Thymus (tissue), 11 donors: ENCODE data around the gene FHIT. TPM values are rescaled to one million over a fixed set of nuclear protein-coding genes. Genes with fewer than 3 reads are reported as not detected.

ENCODE experiments used
- DNase-seq, 9 donors: peaks; one replicate each; pipeline ENCODE4 v3.0.0-alpha.2; 2013; ENCODE audit warnings: low spot score in 9 of 9, low read depth in 6 of 9, missing footprints in 1 of 9
- H3K27ac ChIP-seq, 2 donors: one replicate each; pipeline ENCODE4 v1.5.1; 2013; ENCODE audit warnings: control low read depth in 1 of 2, low read depth in 1 of 2, low read length in 1 of 2, mild to moderate bottlenecking in 1 of 2, moderate library complexity in 1 of 2
- H3K27me3 ChIP-seq, 2 donors: one replicate each; pipeline ENCODE4 v1.5.1; 2013; ENCODE audit warnings: low read length in 1 of 2; ENCODE audit not compliant: control insufficient read depth in 2 of 2, insufficient read depth in 1 of 2
- H3K36me3 ChIP-seq, 2 donors: one replicate each; pipeline ENCODE4 v1.5.1; 2013; ENCODE audit warnings: low read length in 1 of 2, mild to moderate bottlenecking in 1 of 2, moderate library complexity in 1 of 2; ENCODE audit not compliant: control insufficient read depth in 2 of 2, insufficient read depth in 2 of 2
- H3K4me1 ChIP-seq, 2 donors: one replicate each; pipeline ENCODE4 v1.5.1; 2013; ENCODE audit warnings: low read length in 2 of 2; ENCODE audit not compliant: control insufficient read depth in 2 of 2, insufficient read depth in 2 of 2
- H3K4me3 ChIP-seq, 2 donors: one replicate each; pipeline ENCODE4 v1.5.1; 2013; ENCODE audit warnings: low read length in 2 of 2, control low read depth in 1 of 2, mild to moderate bottlenecking in 1 of 2
- H3K9me3 ChIP-seq, 2 donors: one replicate each; pipeline ENCODE4 v1.5.1; 2013; ENCODE audit warnings: low read length in 1 of 2, mild to moderate bottlenecking in 1 of 2; ENCODE audit not compliant: control insufficient read depth in 2 of 2, insufficient read depth in 1 of 2
- WGBS: extraction: QIAGEN DNeasy Blood & Tissue Kit; methylation state at CpG from one replicate; pipeline ENCODE4 v1.1.7; 2013; 5-methylcytosine and 5-hydroxymethylcytosine counted together
- polyA plus RNA-seq: library from polyadenylated mRNA; stranded (reverse); fragments of 200-250 nt; gene quantifications from one replicate; pipeline ENCODE4 v1.2.3, GENCODE V29; 2013
- total RNA-seq: library from RNA; stranded (reverse); fragments of 120-200 nt; gene quantifications from one replicate; pipeline ENCODE4 v1.2.4, GENCODE V29; 2013
- donor health status: healthy.

Gene FHIT
- total and polyA plus RNA-seq, 2 donors: 9.2 to 13.2 TPM

- no peaks in the 10 kb centered on the region for H3K36me3 ChIP-seq
- H3K9me3 ChIP-seq: no peaks in the 10 kb centered on the region
- WGBS: 96% methylated on average over 8 of the region's 8 CpGs
- DNase-seq: no peak
- H3K27me3 ChIP-seq: no peaks in the 10 kb centered on the region
- no peaks in the 10 kb centered on the region for H3K4me1 ChIP-seq
- no peak overlapping the region for H3K4me3 ChIP-seq
- H3K27ac ChIP-seq: no peak overlapping the region
Observed at GRCh38 chr3:60742606-60743145, 508.6 kb downstream of the FHIT start.

- Histone ChIP-seq H3K27me3 (no peaks in the 10 kb centered on the region), H3K36me3 (no peaks in the 10 kb centered on the region), H3K4me3 (no peak overlapping the region), H3K9me3 (no peaks in the 10 kb centered on the region), H3K4me1 (no peaks in the 10 kb centered on the region), H3K27ac (no peak overlapping the region)
- DNase-seq: no peak
- 98% methylated on average over 8 of the region's 8 CpGs for WGBS
Observed at GRCh38 chr3:60737633-60738399, 513.4 kb downstream of the FHIT start.

- 97% methylated on average over 9 of the region's 9 CpGs for WGBS
- no peak for DNase-seq
- no peaks in the 10 kb centered on the region for H3K27me3 ChIP-seq
- no peak overlapping the region for H3K4me3 ChIP-seq
- no peaks in the 10 kb centered on the region for H3K36me3 ChIP-seq
- no peak overlapping the region for H3K27ac ChIP-seq
- H3K9me3 ChIP-seq: no peaks in the 10 kb centered on the region
- no peaks in the 10 kb centered on the region for H3K4me1 ChIP-seq
Observed at GRCh38 chr3:60730371-60730770, 520.9 kb downstream of the FHIT start.

- 96% methylated on average over 6 of the region's 6 CpGs for WGBS
Observed at GRCh38 chr3:60729056-60729455, 522.2 kb downstream of the FHIT start.

GRCh38 chr3:60728006-60728405, 523.2 kb downstream of the FHIT start:
- H3K36me3 ChIP-seq: no peaks in the 10 kb centered on the region
- no peaks in the 10 kb centered on the region for H3K27me3 ChIP-seq
- no peak overlapping the region for H3K4me3 ChIP-seq
- DNase-seq: no peak
- H3K9me3 ChIP-seq: no peaks in the 10 kb centered on the region
- 38% methylated on average over 1 of the region's 1 CpG for WGBS
- H3K4me1 ChIP-seq: no peaks in the 10 kb centered on the region
- H3K27ac ChIP-seq: no peak overlapping the region

More at GRCh38 chr3:60729056-60729455, 522.2 kb downstream of the FHIT start:
- H3K27me3 ChIP-seq: no peaks in the 10 kb centered on the region
- H3K9me3 ChIP-seq: no peaks in the 10 kb centered on the region
- H3K4me3 ChIP-seq: no peak overlapping the region
- H3K27ac ChIP-seq: no peak overlapping the region
- no peaks in the 10 kb centered on the region for H3K4me1 ChIP-seq
- H3K36me3 ChIP-seq: no peaks in the 10 kb centered on the region
- DNase-seq: no peak

- Histone ChIP-seq H3K4me1 (no peaks in the 10 kb centered on the region), H3K36me3 (no peaks in the 10 kb centered on the region), H3K9me3 (no peaks in the 10 kb centered on the region), H3K27ac (no peak overlapping the region), H3K27me3 (no peaks in the 10 kb centered on the region), H3K4me3 (no peak overlapping the region)
- no peak for DNase-seq
- WGBS: 82% methylated on average over 2 of the region's 2 CpGs
Observed at GRCh38 chr3:60720736-60721135, 530.5 kb downstream of the FHIT start.

- H3K36me3 ChIP-seq: no peaks in the 10 kb centered on the region
- H3K4me3 ChIP-seq: no peak overlapping the region
- H3K4me1 ChIP-seq: no peaks in the 10 kb centered on the region
- H3K27me3 ChIP-seq: no peaks in the 10 kb centered on the region
- H3K27ac ChIP-seq: no peak overlapping the region
- over 99% methylated on average over 3 of the region's 3 CpGs for WGBS
- no peaks in the 10 kb centered on the region for H3K9me3 ChIP-seq
- DNase-seq: no peak
Observed at GRCh38 chr3:60716573-60716972, 534.7 kb downstream of the FHIT start.

- no peak for DNase-seq
- no peaks in the 10 kb centered on the region for H3K36me3 ChIP-seq
- no peak overlapping the region for H3K27ac ChIP-seq
- WGBS: 92% methylated on average over 1 of the region's 1 CpG
- no peaks in the 10 kb centered on the region for H3K27me3 ChIP-seq
- no peaks in the 10 kb centered on the region for H3K4me1 ChIP-seq
- no peaks in the 10 kb centered on the region for H3K9me3 ChIP-seq
- no peak overlapping the region for H3K4me3 ChIP-seq
Observed at GRCh38 chr3:60708191-60708975, 542.9 kb downstream of the FHIT start.

- Histone ChIP-seq H3K27ac (no peak overlapping the region), H3K36me3 (no peaks in the 10 kb centered on the region), H3K4me3 (no peak overlapping the region), H3K9me3 (no peaks in the 10 kb centered on the region), H3K27me3 (no peaks in the 10 kb centered on the region), H3K4me1 (no peaks in the 10 kb centered on the region)
- 93% methylated on average over 2 of the region's 2 CpGs for WGBS
- DNase-seq: no peak
Observed at GRCh38 chr3:60707452-60708020, 543.7 kb downstream of the FHIT start.
